GM23338 (cell line): ENCODE results near the gene PAN2. TPM values are rescaled to one million over a fixed set of nuclear protein-coding genes. Genes with fewer than 3 reads are reported as not detected.

Experiments
- ATAC-seq: fragments of 200-7000 bp; cut with Tn5 transposase; 3 replicates; pipeline ENCODE4 v1.9.1; 2020
- DNase-seq: peaks from one replicate; pipeline ENCODE4 v3.0.0-alpha.2; 2015; ENCODE audit warnings: low spot score
- H2AFZ ChIP-seq: fragments of 200-600 bp; sonication (generic); 2 replicates; pipeline ENCODE4 v1.8.0; 2016; ENCODE audit warnings: antibody characterized with exemption, mild to moderate bottlenecking, moderate library complexity
- H3F3A ChIP-seq: fragments of 200-600 bp; sonication (generic); replicated peaks from 2 replicates; pipeline ENCODE4 v1.8.0; 2017; ENCODE audit warnings: antibody characterized with exemption, mixed run types, low read depth
- H3K27ac ChIP-seq: fragments of 200-600 bp; sonication (generic); 2 replicates; pipeline ENCODE4 v1.6.1; 2016; ENCODE audit warnings: low read depth
- H3K27me3 ChIP-seq: fragments of 200-600 bp; sonication (generic); 2 replicates; pipeline ENCODE4 v1.8.0; 2016; ENCODE audit warnings: mild to moderate bottlenecking, mixed run types, moderate library complexity; ENCODE audit not compliant: insufficient read depth
- H3K36me3 ChIP-seq: fragments of 200-600 bp; sonication (generic); 2 replicates; pipeline ENCODE4 v1.8.0; 2016; ENCODE audit warnings: mild to moderate bottlenecking; ENCODE audit not compliant: insufficient read depth
- H3K4me1 ChIP-seq: fragments of 200-600 bp; sonication (generic); 2 replicates; pipeline ENCODE4 v1.8.0; 2016; ENCODE audit warnings: mild to moderate bottlenecking, moderate library complexity; ENCODE audit not compliant: insufficient read depth
- H3K4me2 ChIP-seq: fragments of 200-600 bp; sonication (generic); 2 replicates; pipeline ENCODE4 v1.7.1; 2017; ENCODE audit warnings: mixed run types
- H3K4me3 ChIP-seq: fragments of 200-600 bp; sonication (generic); 2 replicates; pipeline ENCODE4 v1.6.1; 2016; ENCODE audit warnings: mixed run types
- H3K79me2 ChIP-seq: fragments of 200-600 bp; sonication (generic); replicated peaks from 2 replicates; pipeline ENCODE4 v1.8.0; 2017; ENCODE audit warnings: mild to moderate bottlenecking; ENCODE audit not compliant: insufficient read depth
- H3K9me2 ChIP-seq: fragments of 200-600 bp; sonication (generic); 2 replicates; pipeline ENCODE4 v1.8.0; 2017; ENCODE audit not compliant: insufficient read depth
- H4K20me1 ChIP-seq: fragments of 200-600 bp; sonication (generic); replicated peaks from 2 replicates; pipeline ENCODE4 v1.8.0; 2017; ENCODE audit warnings: mild to moderate bottlenecking; ENCODE audit not compliant: insufficient read depth
- H3K27ac Mint-ChIP-seq: 2 replicates; pipeline ENCODE4 v1.8.0; 2020; ENCODE audit warnings: inconsistent platforms, mild to moderate bottlenecking, moderate library complexity, mixed read lengths
- H3K27me3 Mint-ChIP-seq: 3 replicates; pipeline ENCODE4 v1.8.0; 2022; ENCODE audit warnings: low read depth, mild to moderate bottlenecking, moderate library complexity, mixed read lengths, inconsistent platforms; ENCODE audit not compliant: insufficient read depth, poor library complexity
- H3K36me3 Mint-ChIP-seq: 3 replicates; pipeline ENCODE4 v1.8.0; 2021; ENCODE audit warnings: low read depth, mild to moderate bottlenecking, inconsistent platforms, moderate library complexity, mixed read lengths
- H3K4me1 Mint-ChIP-seq: 3 replicates; pipeline ENCODE4 v1.8.0; 2020; ENCODE audit warnings: mild to moderate bottlenecking, inconsistent platforms, mixed read lengths
- H3K4me3 Mint-ChIP-seq: 3 replicates; pipeline ENCODE4 v1.8.0; 2021; ENCODE audit warnings: moderate library complexity, mild to moderate bottlenecking, inconsistent platforms, mixed read lengths
- H3K9me3 Mint-ChIP-seq: 3 replicates; pipeline ENCODE4 v1.8.0; 2020; ENCODE audit warnings: moderate library complexity, mild to moderate bottlenecking, inconsistent platforms, mixed read lengths
- CREB1 ChIP-seq: fragments of 250-450 bp; sonication (Bioruptor Pico); IDR thresholded peaks from 2 replicates; pipeline ENCODE4 v1.5.0; 2020; ENCODE audit warnings: low read depth, mild to moderate bottlenecking, moderate library complexity
- CTCF ChIP-seq, 2 experiments: fragments of 200-600 bp in 1 of 2; sonication (generic) in 1 of 2; conservative IDR thresholded peaks; 2 replicates each; pipeline versions ENCODE4 v1.5.1 to v1.6.1; 2016 to 2017; ENCODE audit warnings: antibody characterized with exemption in 2 of 2, low read depth in 2 of 2, mild to moderate bottlenecking in 2 of 2, moderate library complexity in 1 of 2
- ETS1 ChIP-seq: IDR thresholded peaks from 2 replicates; pipeline ENCODE4 v1.6.1; 2016; ENCODE audit warnings: antibody characterized with exemption
- EZH2 ChIP-seq: fragments of 200-600 bp; sonication (generic); IDR thresholded peaks from one replicate; pipeline ENCODE4 v1.8.0; 2017; ENCODE audit warnings: antibody characterized with exemption, mild to moderate bottlenecking, low read depth; ENCODE audit not compliant: unreplicated experiment
- EZH2phosphoT487 ChIP-seq: fragments of 200-600 bp; sonication (generic); IDR thresholded peaks from one replicate; pipeline ENCODE4 v1.8.1; 2018; ENCODE audit warnings: antibody characterized with exemption; ENCODE audit not compliant: unreplicated experiment
- JUNB ChIP-seq: IDR thresholded peaks from one replicate; pipeline ENCODE4 v1.6.1; 2016; ENCODE audit warnings: antibody characterized with exemption; ENCODE audit not compliant: unreplicated experiment
- NANOG ChIP-seq: IDR thresholded peaks from 2 replicates; pipeline ENCODE4 v1.6.1; 2016; ENCODE audit warnings: antibody characterized with exemption, borderline replicate concordance
- POLR2AphosphoS5 ChIP-seq: IDR thresholded peaks from 2 replicates; pipeline ENCODE4 v1.6.1; 2016; ENCODE audit warnings: antibody characterized with exemption, low read depth
- REST ChIP-seq: IDR thresholded peaks from one replicate; pipeline ENCODE4 v1.6.1; 2018; ENCODE audit warnings: antibody characterized with exemption; ENCODE audit not compliant: unreplicated experiment
- STAT1 ChIP-seq: IDR thresholded peaks from one replicate; pipeline ENCODE4 v1.6.1; 2016; ENCODE audit warnings: antibody characterized with exemption; ENCODE audit not compliant: unreplicated experiment
- ZNF114 ChIP-seq: fragments of 250-450 bp; sonication (Bioruptor Pico); IDR thresholded peaks from 2 replicates; pipeline ENCODE4 v1.5.0; 2020; ENCODE audit warnings: mild to moderate bottlenecking, moderate library complexity
- ZNF331 ChIP-seq: fragments of 250-450 bp; sonication (Bioruptor Pico); IDR thresholded peaks from 2 replicates; pipeline ENCODE4 v1.5.0; 2020; ENCODE audit warnings: low read depth, mild to moderate bottlenecking, moderate library complexity
- polyA plus RNA-seq: library from polyadenylated mRNA; unstranded; fragments of >200 nt; fragmentation: Nextera tagmentation; extraction: Ambion mirVana; gene quantifications from 2 replicates; pipeline ENCODE4 v1.2.1, GENCODE V29; 2016
- total RNA-seq: library from RNA; depleted of rRNA; stranded (reverse); fragments of >200 nt; shearing (Covaris generic); gene quantifications from 2 replicates; pipeline ENCODE4 v1.2.3, GENCODE V29; 2014

PAN2 gene
- total and polyA plus RNA-seq, 2 experiments from 2014 or later, result 11.5 to 27.2 TPM

- no peak overlapping the region for H3K4me3 Mint-ChIP-seq
- Histone ChIP-seq H3K4me1 (peaks cover 13% of the 10 kb centered on the region), H3F3A (peaks cover 19% of the 10 kb centered on the region), H2AFZ (no peak overlapping the region), H3K27ac (no peak overlapping the region), H3K27me3 (no peaks in the 10 kb centered on the region), H3K4me3 (no peak overlapping the region), H3K79me2 (peaks cover 2% of the 10 kb centered on the region), H3K9me2 (no peaks in the 10 kb centered on the region), H4K20me1 (peaks cover 8% of the 10 kb centered on the region), H3K4me2 (no peak overlapping the region), H3K36me3 (peaks cover 51% of the 10 kb centered on the region)
- ATAC-seq (no peak), DNase-seq (no peak)
- peaks cover 9% of the 10 kb centered on the region for H3K4me1 Mint-ChIP-seq
- H3K27ac Mint-ChIP-seq, result no peak overlapping the region
- H3K36me3 Mint-ChIP-seq, result peaks cover 70% of the 10 kb centered on the region
- no peaks in the 10 kb centered on the region for H3K9me3 Mint-ChIP-seq
- no peak for TF ChIP-seq STAT1
- TF ChIP-seq CTCF (conservative IDR thresholded peaks at IDR 0.05; ENCODE audit: low read depth in 2 of 2), result no peak
- no peak for TF ChIP-seq EZH2
- no peak for TF ChIP-seq ZNF114 (CRISPR knock-in tag)
- TF ChIP-seq REST, result no peak
- TF ChIP-seq NANOG, result no peak
- no peak for TF ChIP-seq ZNF331 (CRISPR knock-in tag)
- TF ChIP-seq POLR2AphosphoS5, result no peak
- no peak for TF ChIP-seq CREB1
- TF ChIP-seq JUNB, result no peak
- no peak for TF ChIP-seq EZH2phosphoT487
- TF ChIP-seq ETS1, result no peak
- peaks cover 4% of the 10 kb centered on the region for H3K27me3 Mint-ChIP-seq
Measured at GRCh38 chr12:56282579-56282978, 51.2 kb downstream of the PAN2 start.
